Erythroblast (primary cell): Measurements from ENCODE around the gene MAN1C1.
"Not testable (repeated sequence)": the region's sequence is repeated elsewhere in the genome, so short reads cannot be mapped to it uniquely, and the experiment has no call there.

Source experiments
- GATA1 ChIP-seq: IDR thresholded peaks from 2 replicates; pipeline ENCODE4 v1.6.1; 2011; ENCODE audit warnings: low read depth, mild to moderate bottlenecking, control low read depth, low read length, moderate library complexity
- POLR2A ChIP-seq: IDR thresholded peaks from 2 replicates; pipeline ENCODE4 v1.6.1; 2011; ENCODE audit warnings: mild to moderate bottlenecking, low read length

DNA sequence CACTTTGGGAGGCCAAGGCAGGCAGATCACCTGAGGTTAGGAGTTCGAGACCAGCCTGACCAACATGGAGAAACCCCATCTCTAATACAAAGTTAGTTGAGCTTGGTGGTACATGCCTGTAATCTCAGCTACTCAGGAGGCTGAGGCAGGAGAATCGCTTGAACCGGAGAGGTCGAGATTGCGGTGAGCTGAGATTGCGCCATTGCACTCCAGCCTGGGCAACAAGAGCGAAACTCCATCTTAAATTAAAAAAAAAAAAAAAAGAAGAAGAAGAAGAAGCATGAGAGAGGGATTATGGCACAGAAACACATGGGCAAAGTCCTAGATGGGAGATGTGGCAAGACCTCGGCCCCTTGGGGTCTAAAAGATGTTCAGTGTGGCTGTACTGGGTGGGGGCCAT lies 82.5 kb downstream of the MAN1C1 start:
- not testable (repeated sequence) for TF ChIP-seq POLR2A, GATA1
